Lung (tissue), 16 donors: Measurements from ENCODE around the gene PGBD1. TPM values are rescaled to one million over a fixed set of nuclear protein-coding genes. Genes with fewer than 3 reads are reported as not detected.

ENCODE experiments used
- ATAC-seq: fragments of 200-7000 bp; cut with Tn5 transposase; one replicate; pipeline ENCODE4 v1.9.1; 2020; ENCODE audit warnings: moderate number of reproducible peaks; ENCODE audit not compliant: insufficient read depth, low FRiP score
- DNase-seq, 3 donors: peaks; one replicate each; pipeline ENCODE4 v3.0.0-alpha.2; 2013 to 2017
- H3K27ac ChIP-seq, 2 donors: one replicate each; pipeline ENCODE4 v1.5.1; 2013; ENCODE audit warnings: mild to moderate bottlenecking in 2 of 2, moderate library complexity in 2 of 2, control low read depth in 1 of 2, inconsistent platforms in 1 of 2, low read depth in 1 of 2, low read length in 1 of 2
- H3K27me3 ChIP-seq, 3 donors: one replicate each; pipeline ENCODE4 v1.5.1; 2013; ENCODE audit warnings: low read length in 2 of 3; ENCODE audit not compliant: control insufficient read depth in 3 of 3, insufficient read depth in 3 of 3
- H3K36me3 ChIP-seq, 4 donors: one replicate each; pipeline ENCODE4 v1.5.1; 2013; ENCODE audit warnings: low read length in 4 of 4, mild to moderate bottlenecking in 1 of 4, moderate library complexity in 1 of 4; ENCODE audit not compliant: control insufficient read depth in 4 of 4, insufficient read depth in 4 of 4
- H3K4me1 ChIP-seq, 5 donors: one replicate each; pipeline ENCODE4 v1.5.1; 2013; ENCODE audit warnings: low read length in 5 of 5, mild to moderate bottlenecking in 2 of 5, moderate library complexity in 1 of 5; ENCODE audit not compliant: control insufficient read depth in 5 of 5, insufficient read depth in 5 of 5
- H3K4me3 ChIP-seq: one replicate; pipeline ENCODE4 v1.5.1; 2013; ENCODE audit warnings: mild to moderate bottlenecking, control low read depth, moderate library complexity
- H3K9ac ChIP-seq, 2 donors: one replicate each; pipeline ENCODE4 v1.5.1; 2013; ENCODE audit warnings: low read length in 2 of 2, control low read depth in 1 of 2; ENCODE audit not compliant: insufficient read depth in 1 of 2
- H3K9me3 ChIP-seq, 4 donors: one replicate each; pipeline ENCODE4 v1.5.1; 2013; ENCODE audit warnings: low read length in 3 of 4, mild to moderate bottlenecking in 1 of 4, moderate library complexity in 1 of 4; ENCODE audit not compliant: control insufficient read depth in 4 of 4, insufficient read depth in 3 of 4
- CTCF ChIP-seq: IDR thresholded peaks from 2 replicates; pipeline ENCODE4 v1.5.1; 2012; ENCODE audit warnings: mild to moderate bottlenecking; ENCODE audit errors: control extremely low read depth, extremely low read depth
- WGBS, 2 donors: extraction: QIAGEN DNeasy Blood & Tissue Kit; methylation state at CpG; one replicate each; pipeline ENCODE4 v1.1.7; 2013; 5-methylcytosine and 5-hydroxymethylcytosine counted together
- long read RNA-seq, 5 donors: transcript quantifications; one replicate each; lab custom pipeline, GENCODE V29; 2026
- polyA plus RNA-seq, 2 donors: library from polyadenylated mRNA; stranded (reverse); fragments of 200-250 nt; gene quantifications; one replicate each; pipeline ENCODE4 v1.2.1, GENCODE V29; 2013
- total RNA-seq, 2 donors: library from RNA; depleted of rRNA in 1 of 2; stranded (reverse); fragments of >200 nt in 1 of 2; gene quantifications; one replicate each; pipeline ENCODE4 v1.2.1, GENCODE V29; 2014 to 2021
- donor health status: control.
- donor health status: control.
- donor health status: Bipolar disorder and iron deficiency.
- donor health status: healthy.
- donor health status: DM: yes; HTN: yes; CAD: no.

Gene PGBD1
- total RNA-seq (1 to 10 TPM; 3.9 to 5.8 TPM), polyA plus RNA-seq (1 to 10 TPM; 1.8 to 2.4 TPM)
- long read RNA-seq, donor 1, partial matches to known transcripts = 5 of 6 reads
- long read RNA-seq, donor 1, other reads (novel, unspliced or antisense) = 0 of 6 reads
- long read RNA-seq, donor 2 = 0 reads
- long read RNA-seq, donor 3 = 0 reads
- long read RNA-seq, donor 4, partial matches to known transcripts = 0 of 1 reads
- long read RNA-seq, donor 4, other reads (novel, unspliced or antisense) = 0 of 1 reads
- long read RNA-seq, donor 5, partial matches to known transcripts = 0 of 1 reads
- long read RNA-seq, donor 5, other reads (novel, unspliced or antisense) = 0 of 1 reads

DNA sequence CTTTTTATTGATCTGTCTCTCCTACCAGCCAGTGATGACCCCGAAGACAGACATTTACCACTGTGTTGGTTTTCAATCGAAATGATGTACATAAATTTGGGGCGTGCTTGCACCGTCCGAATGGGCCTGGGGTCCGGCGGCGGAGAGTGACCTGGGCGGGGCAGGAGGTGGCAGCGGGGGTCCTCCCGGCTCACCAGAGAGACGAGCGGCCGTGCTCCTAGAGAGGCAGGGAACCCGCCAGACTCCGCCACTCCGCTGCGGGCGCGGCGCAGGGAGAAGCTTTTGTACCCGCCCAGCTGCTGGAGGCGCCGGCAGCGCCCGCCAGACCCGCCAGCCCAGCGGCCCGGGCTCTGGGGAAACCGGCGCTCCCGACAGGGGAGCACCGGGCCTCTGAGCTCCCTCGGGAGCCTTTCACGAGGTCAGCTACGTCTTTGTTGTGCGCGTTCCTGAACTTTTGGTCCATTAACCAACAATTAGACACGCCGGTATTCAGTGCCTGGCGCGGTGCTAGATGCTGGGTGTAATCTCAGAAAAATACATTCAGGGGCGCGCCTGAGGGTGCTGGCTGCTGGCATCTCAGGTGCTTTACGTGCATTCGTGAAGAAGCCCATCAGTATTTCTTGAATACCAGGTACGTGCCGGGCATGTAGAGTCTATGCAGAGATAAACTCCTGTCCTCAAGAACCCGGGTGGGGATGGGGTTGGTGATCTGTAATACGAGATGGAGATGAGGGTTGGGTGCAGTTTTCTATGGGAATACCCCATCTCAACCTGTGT lies at the start of gene PGBD1:
Gene PGBD1, plus strand, starts transcription at position 285 of the 777 bp plus-strand sequence. CDS start 2,242 bp downstream, outside the sequence.
- H3K27me3 ChIP-seq = no peaks in the 10 kb centered on the region
- peak; percentile 76 to 84 (median 82) for DNase-seq
- peak within 1 kb of the TSS; percentile 53 to 86 for H3K9ac ChIP-seq
- no peak for TF ChIP-seq CTCF
- H3K4me3 ChIP-seq = peak within 1 kb of the TSS; percentile 69
- peaks cover 0 to 8% (median 0%) of the 10 kb centered on the region in 4 donors for H3K9me3 ChIP-seq
- H3K36me3 ChIP-seq = peaks cover 12 to 22% (median 17%) of the 10 kb centered on the region in 4 donors
- peak; percentile 90 for ATAC-seq
- peak within 1 kb of the TSS; percentile 32 to 57 for H3K27ac ChIP-seq
- WGBS, 2 donors = 0 to 1% methylated on average over 50 of the region's 50 CpGs
- H3K4me1 ChIP-seq = peaks cover 0 to 12% (median 5%) of the 10 kb centered on the region in 5 donors

GRCh38 chr6:28232785-28233184 lies 48.6 kb upstream of the PGBD1 start:
- no peak for ATAC-seq
- no peaks in the 10 kb centered on the region for H3K4me1 ChIP-seq
- 97 to 98% methylated on average over 11 of the region's 11 CpGs for WGBS, 2 donors
- no peak overlapping the region for H3K27ac ChIP-seq
- no peak overlapping the region for H3K4me3 ChIP-seq
- no peaks in the 10 kb centered on the region for H3K9me3 ChIP-seq
- TF ChIP-seq CTCF = no peak
- peaks cover 13 to 46% (median 32%) of the 10 kb centered on the region in 4 donors for H3K36me3 ChIP-seq
- H3K27me3 ChIP-seq = no peaks in the 10 kb centered on the region
- no peak for DNase-seq
- no peak overlapping the region for H3K9ac ChIP-seq

DNA sequence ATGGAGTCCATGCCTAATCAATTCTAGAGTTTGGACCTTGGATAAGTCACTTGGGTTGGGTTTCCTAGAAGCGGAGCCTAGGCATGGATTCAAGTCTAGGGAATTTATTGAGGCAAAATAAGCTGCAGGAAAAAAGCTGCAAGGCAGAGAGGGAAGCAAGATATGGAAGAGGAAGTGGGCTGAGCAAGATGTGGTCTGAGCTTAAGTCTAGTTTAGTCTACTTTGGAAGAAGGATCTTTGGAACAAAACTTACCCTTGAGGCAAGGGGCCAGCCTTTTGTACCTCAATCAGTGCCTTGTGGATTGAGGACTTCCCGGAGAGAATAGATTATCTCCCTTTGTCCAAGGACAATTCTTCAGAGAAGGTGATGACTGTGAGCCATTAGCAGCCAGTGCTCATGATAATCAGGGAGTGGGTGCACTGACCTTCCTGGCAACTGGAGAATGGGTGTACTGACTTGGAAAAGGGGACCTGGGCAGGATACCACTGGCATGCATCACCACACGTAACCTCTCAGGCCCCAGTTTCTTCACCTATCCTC lies 45.4 kb upstream of the PGBD1 start:
- ATAC-seq (no peak), DNase-seq (no peak)
- TF ChIP-seq CTCF = no peak
- Histone ChIP-seq H3K27me3 (no peaks in the 10 kb centered on the region), H3K36me3 (peaks cover 6 to 21% (median 17%) of the 10 kb centered on the region in 4 donors), H3K4me3 (no peak overlapping the region), H3K4me1 (no peaks in the 10 kb centered on the region), H3K27ac (no peak overlapping the region), H3K9me3 (no peaks in the 10 kb centered on the region), H3K9ac (no peak overlapping the region)
- 92 to 93% methylated on average over 3 of the region's 3 CpGs for WGBS, 2 donors
